ENCODE results near the gene CNTNAP2. TPM values are rescaled to one million over a fixed set of nuclear protein-coding genes. Genes with fewer than 3 reads are reported as not detected.

The CNTNAP2 gene
- total RNA-seq, 1 donor from 2014 or later, result 0.59 TPM

- ATAC-seq (no peak), DNase-seq (no peak)
- no peak overlapping the region for H3K4me3 ChIP-seq
- no peaks in the 10 kb centered on the region for H3K27me3 ChIP-seq (ENCODE audit: low read depth)
- intact Hi-C loops (cut with DNase I), result no loop called here
- no peak for TF ChIP-seq CTCF (IDR thresholded peaks at IDR 0.05)
- no peak overlapping the region for H3K27ac ChIP-seq
- H3K4me1 ChIP-seq, result no peaks in the 10 kb centered on the region
- H3K36me3 ChIP-seq, result no peaks in the 10 kb centered on the region
- no peaks in the 10 kb centered on the region for H3K9me3 ChIP-seq
Measured at GRCh38 chr7:147990942-147991341, 1874.3 kb downstream of the CNTNAP2 start.

- Histone ChIP-seq H3K4me1 (no peaks in the 10 kb centered on the region), H3K27ac (no peak overlapping the region), H3K36me3 (no peaks in the 10 kb centered on the region), H3K4me3 (no peak overlapping the region), H3K27me3 (ENCODE audit: low read depth) (no peaks in the 10 kb centered on the region), H3K9me3 (no peaks in the 10 kb centered on the region)
- ATAC-seq (no peak), DNase-seq (no peak)
- intact Hi-C loops (cut with DNase I), result no loop called here
- no peak for TF ChIP-seq CTCF (IDR thresholded peaks at IDR 0.05)
Measured at GRCh38 chr7:147992698-147993097, 1876.1 kb downstream of the CNTNAP2 start.

- Histone ChIP-seq H3K4me3 (no peak overlapping the region), H3K4me1 (no peaks in the 10 kb centered on the region), H3K9me3 (no peaks in the 10 kb centered on the region), H3K27me3 (ENCODE audit: low read depth) (no peaks in the 10 kb centered on the region), H3K36me3 (no peaks in the 10 kb centered on the region), H3K27ac (no peak overlapping the region)
- ATAC-seq (no peak), DNase-seq (no peak)
- no peak for TF ChIP-seq CTCF (IDR thresholded peaks at IDR 0.05)
- intact Hi-C loops (cut with DNase I), result no loop called here
Measured at GRCh38 chr7:147997636-147998035, 1881.0 kb downstream of the CNTNAP2 start.

GRCh38 chr7:147999962-148000361 is 1883.4 kb downstream of the CNTNAP2 start:
- ATAC-seq, result no peak
- intact Hi-C loops (cut with DNase I), result no loop called here
- Histone ChIP-seq H3K4me1 (no peaks in the 10 kb centered on the region), H3K36me3 (no peaks in the 10 kb centered on the region), H3K9me3 (no peaks in the 10 kb centered on the region), H3K27ac (no peak overlapping the region), H3K27me3 (ENCODE audit: low read depth) (no peaks in the 10 kb centered on the region), H3K4me3 (no peak overlapping the region)
- DNase-seq, result no peak
- TF ChIP-seq CTCF (IDR thresholded peaks at IDR 0.05), result no peak

GRCh38 chr7:148011753-148012152 is 1895.2 kb downstream of the CNTNAP2 start:
- no peak for DNase-seq
- H3K36me3 ChIP-seq, result no peaks in the 10 kb centered on the region
- H3K4me3 ChIP-seq, result no peak overlapping the region
- H3K9me3 ChIP-seq, result no peaks in the 10 kb centered on the region
- no peaks in the 10 kb centered on the region for H3K27me3 ChIP-seq (ENCODE audit: low read depth)
- no peaks in the 10 kb centered on the region for H3K4me1 ChIP-seq
- ATAC-seq, result no peak
- intact Hi-C loops (cut with DNase I), result no loop called here
- no peak for TF ChIP-seq CTCF (IDR thresholded peaks at IDR 0.05)
- no peak overlapping the region for H3K27ac ChIP-seq

GRCh38 chr7:148014001-148014400 is 1897.4 kb downstream of the CNTNAP2 start:
- ATAC-seq, result no peak
- no peaks in the 10 kb centered on the region for H3K4me1 ChIP-seq
- H3K27ac ChIP-seq, result no peak overlapping the region
- no peak for DNase-seq
- no peak for TF ChIP-seq CTCF (IDR thresholded peaks at IDR 0.05)
- no peaks in the 10 kb centered on the region for H3K27me3 ChIP-seq (ENCODE audit: low read depth)
- intact Hi-C loops (cut with DNase I), result no loop called here
- H3K9me3 ChIP-seq, result no peaks in the 10 kb centered on the region
- no peaks in the 10 kb centered on the region for H3K36me3 ChIP-seq
- H3K4me3 ChIP-seq, result no peak overlapping the region

All from lower lobe of right lung (tissue), 2 donors.